HG03095 (cell line): ENCODE results near the gene GALNT14.

Experiments used
- ATAC-seq: cut with Tn5 transposase; IDR thresholded peaks from one replicate; pipeline ENCODE4 v1.9.1; 2021; ENCODE audit warnings: moderate library complexity; ENCODE audit not compliant: unreplicated experiment

Gene GALNT14

DNA sequence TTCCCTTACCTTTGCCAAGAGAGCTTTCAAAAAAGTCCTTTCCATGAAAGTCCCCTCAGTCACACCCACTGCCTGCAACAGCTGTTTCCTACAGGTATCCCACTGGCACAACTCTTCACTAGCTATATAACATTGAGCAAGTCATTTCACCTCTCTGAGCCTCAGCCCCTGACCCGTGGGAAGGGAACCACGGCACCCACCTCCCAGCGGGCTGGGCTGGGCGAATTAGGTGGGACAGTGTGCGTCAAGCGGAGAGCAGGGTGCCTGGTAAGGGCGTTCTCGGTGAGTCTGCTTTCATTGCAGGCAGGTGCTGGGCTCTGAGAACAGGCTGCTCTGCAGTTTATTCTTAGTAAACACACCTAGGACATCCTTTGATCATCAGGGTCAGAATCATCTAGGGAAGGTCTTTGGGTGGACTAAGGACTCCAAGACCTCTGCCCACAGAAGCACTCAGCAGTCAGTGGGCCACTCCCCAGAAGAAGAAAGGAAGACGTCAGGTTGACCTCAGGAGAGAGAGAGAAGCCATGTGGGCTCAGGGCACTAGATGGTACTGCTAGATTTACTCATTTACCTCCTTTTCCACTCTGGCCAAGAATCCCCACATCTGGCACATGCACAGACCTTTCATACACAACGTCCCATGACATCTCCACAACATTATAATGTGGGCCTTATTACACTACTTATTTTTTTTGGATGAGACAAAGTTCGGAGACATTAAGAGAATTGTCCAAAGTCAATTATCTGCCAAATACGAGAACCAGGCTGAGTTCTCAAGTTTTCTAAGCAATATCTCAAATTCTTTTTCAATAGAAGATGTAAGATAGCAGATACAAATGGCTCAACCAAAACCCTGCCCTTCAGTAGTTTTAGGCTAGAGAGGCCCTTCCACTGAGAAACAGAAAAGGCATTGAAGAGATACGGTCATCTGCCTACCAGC lies 79.9 kb downstream of the GALNT14 start:
- ATAC-seq: no peak

DNA sequence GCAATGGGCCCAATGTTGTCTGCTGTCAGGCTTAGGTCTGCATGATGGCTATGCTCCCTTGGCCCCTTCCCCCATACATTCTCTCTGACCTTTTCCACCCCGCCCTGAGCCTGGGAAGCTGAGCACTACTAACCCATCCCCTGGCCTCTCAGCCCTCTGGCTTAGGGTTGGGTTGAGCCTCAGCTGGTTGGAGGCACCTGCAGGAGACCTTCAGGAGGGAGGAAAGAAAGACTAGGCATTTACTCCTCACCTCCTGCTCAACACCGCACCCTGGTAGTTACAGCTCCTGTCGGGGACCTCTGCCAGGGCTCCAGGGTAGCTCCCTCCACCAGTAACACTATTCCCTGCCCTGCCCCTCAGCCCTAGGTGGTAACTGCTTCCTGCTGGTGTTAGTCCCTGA lies 80.5 kb downstream of the GALNT14 start:
- ATAC-seq: no peak

- ATAC-seq: no peak
Observed at GRCh38 chr2:31055938-31056337, 82.3 kb downstream of the GALNT14 start.

GRCh38 chr2:31054842-31055388 lies 83.3 kb downstream of the GALNT14 start:
- no peak for ATAC-seq

- ATAC-seq: no peak
Observed at GRCh38 chr2:31053929-31054782, 84.1 kb downstream of the GALNT14 start.

DNA sequence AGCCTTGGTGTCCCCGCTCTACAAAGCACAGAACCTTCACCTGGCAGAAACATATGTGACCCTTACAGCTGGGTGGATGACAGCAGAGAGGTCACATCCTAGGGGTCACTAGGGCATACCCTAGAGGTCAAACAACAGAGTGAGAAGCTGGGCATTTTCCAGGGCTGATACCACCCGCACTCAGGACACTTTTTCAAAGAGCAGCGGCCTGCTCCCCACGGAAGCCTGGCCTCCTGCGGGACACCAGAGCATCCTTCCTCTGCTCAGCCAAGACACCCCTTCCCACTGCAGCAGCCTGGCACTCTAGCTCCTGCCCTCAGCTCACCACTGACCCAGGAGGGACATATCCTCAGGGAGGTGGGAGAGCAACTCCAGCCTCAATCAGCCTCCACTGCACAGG lies 86.0 kb downstream of the GALNT14 start:
- no peak for ATAC-seq

GRCh38 chr2:31051258-31052140 lies 86.7 kb downstream of the GALNT14 start:
- no peak for ATAC-seq

- no peak for ATAC-seq
Observed at GRCh38 chr2:31049916-31050588, 88.2 kb downstream of the GALNT14 start.

DNA sequence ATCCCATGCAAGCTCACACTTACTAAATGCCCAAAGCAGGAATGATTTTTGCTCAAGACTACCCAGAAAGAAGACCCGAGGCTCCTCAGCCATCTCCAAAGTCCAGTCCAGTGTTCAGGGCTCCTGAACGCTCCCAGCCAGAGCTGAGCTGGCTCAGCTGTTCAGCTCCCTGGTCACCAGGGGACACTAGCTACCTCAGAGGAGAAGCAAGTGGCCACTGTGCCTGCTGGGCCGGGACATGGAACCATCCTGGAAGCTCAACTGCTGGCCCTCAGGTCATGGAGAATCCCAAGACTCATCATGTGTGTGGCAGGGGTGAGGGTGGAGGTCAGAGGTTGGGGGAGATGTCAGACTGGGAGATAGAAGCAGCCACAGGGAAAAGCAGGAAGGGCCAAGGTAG lies 89.0 kb downstream of the GALNT14 start:
- ATAC-seq: no peak

GRCh38 chr2:31047599-31047998 lies 90.6 kb downstream of the GALNT14 start:
- no peak for ATAC-seq

GRCh38 chr2:31038385-31038784 lies 99.9 kb downstream of the GALNT14 start:
- ATAC-seq: no peak

GRCh38 chr2:31037058-31037457 lies 101.2 kb downstream of the GALNT14 start:
- ATAC-seq: no peak

DNA sequence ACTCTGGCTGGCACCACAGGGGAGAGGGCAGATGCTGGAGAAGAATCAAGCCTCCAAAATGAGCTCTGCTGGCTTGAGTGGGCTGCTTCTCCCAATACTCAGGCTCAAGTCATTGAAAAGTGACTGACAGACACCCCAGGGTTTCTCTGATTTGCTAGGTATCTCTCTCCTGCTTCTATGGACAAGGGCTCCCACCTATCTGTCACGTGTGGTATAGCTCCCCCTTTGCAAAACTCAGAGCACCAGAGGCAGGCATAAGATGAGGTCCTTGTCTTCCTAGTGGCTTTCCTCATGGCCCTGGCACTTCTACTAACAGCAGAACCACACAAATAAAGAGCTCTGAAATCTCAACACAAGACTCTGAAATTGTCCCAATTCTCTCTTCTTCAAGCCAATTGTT lies 105.2 kb downstream of the GALNT14 start:
- no peak for ATAC-seq

- ATAC-seq: no peak
Observed at GRCh38 chr2:31032475-31032874, 105.8 kb downstream of the GALNT14 start.

- peak; percentile 76 for ATAC-seq
Observed at GRCh38 chr2:31031132-31031706, 107.0 kb downstream of the GALNT14 start.

GRCh38 chr2:31028417-31028816 lies 109.8 kb downstream of the GALNT14 start:
- no peak for ATAC-seq

DNA sequence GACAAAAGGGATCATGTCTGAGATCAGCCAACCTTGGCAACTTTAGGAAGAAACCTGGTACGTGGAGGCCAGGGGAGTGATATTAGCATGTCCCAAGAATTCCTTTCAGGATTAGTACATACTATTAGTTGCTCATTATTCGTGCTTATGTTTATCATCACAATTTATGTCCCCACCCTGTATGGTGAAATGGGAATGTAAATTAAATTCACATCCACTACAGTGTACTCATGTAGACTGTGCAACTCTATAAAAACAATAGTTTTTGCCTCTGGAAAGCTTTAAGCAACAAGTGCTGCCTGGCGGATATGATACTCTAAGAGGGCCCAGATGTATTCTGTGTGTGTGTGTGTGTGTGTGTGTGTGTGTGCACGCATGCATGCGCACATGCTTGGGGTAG lies 110.7 kb downstream of the GALNT14 start:
- ATAC-seq: no peak

GRCh38 chr2:31023541-31023940 lies 114.7 kb downstream of the GALNT14 start:
- ATAC-seq: no peak

GRCh38 chr2:31020713-31021112 lies 117.5 kb downstream of the GALNT14 start:
- no peak for ATAC-seq

GRCh38 chr2:31018280-31018679 lies 120.0 kb downstream of the GALNT14 start:
- no peak for ATAC-seq
